ENCODE data around the gene ADGRE2. TPM values are rescaled to one million over a fixed set of nuclear protein-coding genes. Genes with fewer than 3 reads are reported as not detected.
A peak's percentile ranks its signal among the peaks of the same experiment; 100 is the strongest.

ADGRE2 gene
- total and polyA plus RNA-seq, 2 experiments from 2014 or later = 2.4 TPM

DNA sequence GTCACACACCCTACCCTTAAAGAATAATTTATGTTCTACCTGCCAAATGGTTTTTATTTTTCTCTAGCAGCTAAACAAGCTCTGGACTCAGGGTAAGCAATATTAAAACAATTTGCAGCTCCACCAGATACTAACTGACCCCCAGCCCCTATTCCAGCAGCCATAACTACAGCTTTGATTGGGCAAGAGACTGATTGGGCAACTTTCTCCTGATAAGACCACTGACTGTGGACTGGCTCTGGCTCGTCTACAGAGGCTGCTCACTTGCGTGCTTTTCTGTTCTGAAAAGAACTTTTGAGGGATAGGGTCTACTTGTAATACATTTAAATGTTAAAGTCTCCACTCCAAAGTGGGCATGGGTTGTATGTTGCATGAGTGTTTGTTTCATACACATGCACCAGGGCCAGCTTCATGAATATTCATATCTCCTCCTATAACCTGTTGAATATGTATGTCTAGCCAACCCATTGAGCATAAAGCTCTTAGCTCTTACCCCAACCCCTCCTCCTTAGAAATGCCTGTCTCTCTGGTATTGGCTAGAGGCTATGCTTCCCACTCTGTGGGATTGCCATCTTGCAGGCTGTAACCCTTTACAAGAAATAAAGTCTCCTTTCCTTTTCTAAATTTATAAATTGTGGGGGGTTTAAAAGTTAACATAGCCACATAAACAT is 36.8 kb upstream of the ADGRE2 start (continued):
- no peak for TF ChIP-seq REST (IDR thresholded peaks at IDR 0.05; ENCODE audit: unreplicated experiment)
- no peak for TF ChIP-seq NANOG (IDR thresholded peaks at IDR 0.05; ENCODE audit: borderline replicate concordance)
- no peak for TF ChIP-seq EZH2 (IDR thresholded peaks at IDR 0.05; ENCODE audit: low read depth, unreplicated experiment)

GRCh38 chr19:14809272-14810057 is 31.1 kb upstream of the ADGRE2 start:
- ATAC-seq (no peak), DNase-seq (ENCODE audit: low spot score) (no peak)
- Mint-ChIP-seq H3K4me3 (no peak overlapping the region), H3K36me3 (ENCODE audit: low read depth) (no peaks in the 10 kb centered on the region), H3K27me3 (ENCODE audit: insufficient read depth, low read depth, poor library complexity) (no peaks in the 10 kb centered on the region), H3K4me1 (no peaks in the 10 kb centered on the region), H3K27ac (no peak overlapping the region), H3K9me3 (peaks cover 66% of the 10 kb centered on the region)
- no peaks in the 10 kb centered on the region for H3K36me3 ChIP-seq (ENCODE audit: insufficient read depth)
- H3K4me1 ChIP-seq (ENCODE audit: insufficient read depth) = peaks cover 5% of the 10 kb centered on the region
- no peaks in the 10 kb centered on the region for H3F3A ChIP-seq (replicated peaks; ENCODE audit: low read depth)
- H3K27ac ChIP-seq (ENCODE audit: low read depth) = no peak overlapping the region
- H3K4me3 ChIP-seq = no peak overlapping the region
- no peaks in the 10 kb centered on the region for H3K79me2 ChIP-seq (replicated peaks; ENCODE audit: insufficient read depth)
- 0 out of 2 replicates have a peak, but pooled peaks cover 6% of the 10 kb centered on the region for H3K9me2 ChIP-seq (ENCODE audit: insufficient read depth)
- peak overlapping the region; percentile 88 for H2AFZ ChIP-seq
- no peak overlapping the region for H3K4me2 ChIP-seq
- no peaks in the 10 kb centered on the region for H4K20me1 ChIP-seq (replicated peaks; ENCODE audit: insufficient read depth)
- H3K27me3 ChIP-seq (ENCODE audit: insufficient read depth) = no peaks in the 10 kb centered on the region
- TF ChIP-seq NANOG (IDR thresholded peaks at IDR 0.05; ENCODE audit: borderline replicate concordance) (no peak), JUNB (IDR thresholded peaks at IDR 0.05; ENCODE audit: unreplicated experiment) (no peak), CREB1 (CRISPR knock-in tag; IDR thresholded peaks at IDR 0.05; ENCODE audit: low read depth) (no peak), POLR2AphosphoS5 (IDR thresholded peaks at IDR 0.05; ENCODE audit: low read depth) (no peak), STAT1 (IDR thresholded peaks at IDR 0.05; ENCODE audit: unreplicated experiment) (no peak), ZNF114 (CRISPR knock-in tag; IDR thresholded peaks at IDR 0.05) (no peak), ZNF462 (CRISPR knock-in tag; IDR thresholded peaks at IDR 0.05) (no peak)
- TF ChIP-seq, protein P1, sequence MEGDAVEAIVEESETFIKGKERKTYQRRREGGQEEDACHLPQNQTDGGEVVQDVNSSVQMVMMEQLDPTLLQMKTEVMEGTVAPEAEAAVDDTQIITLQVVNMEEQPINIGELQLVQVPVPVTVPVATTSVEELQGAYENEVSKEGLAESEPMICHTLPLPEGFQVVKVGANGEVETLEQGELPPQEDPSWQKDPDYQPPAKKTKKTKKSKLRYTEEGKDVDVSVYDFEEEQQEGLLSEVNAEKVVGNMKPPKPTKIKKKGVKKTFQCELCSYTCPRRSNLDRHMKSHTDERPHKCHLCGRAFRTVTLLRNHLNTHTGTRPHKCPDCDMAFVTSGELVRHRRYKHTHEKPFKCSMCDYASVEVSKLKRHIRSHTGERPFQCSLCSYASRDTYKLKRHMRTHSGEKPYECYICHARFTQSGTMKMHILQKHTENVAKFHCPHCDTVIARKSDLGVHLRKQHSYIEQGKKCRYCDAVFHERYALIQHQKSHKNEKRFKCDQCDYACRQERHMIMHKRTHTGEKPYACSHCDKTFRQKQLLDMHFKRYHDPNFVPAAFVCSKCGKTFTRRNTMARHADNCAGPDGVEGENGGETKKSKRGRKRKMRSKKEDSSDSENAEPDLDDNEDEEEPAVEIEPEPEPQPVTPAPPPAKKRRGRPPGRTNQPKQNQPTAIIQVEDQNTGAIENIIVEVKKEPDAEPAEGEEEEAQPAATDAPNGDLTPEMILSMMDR (conservative IDR thresholded peaks at IDR 0.05; ENCODE audit: low read depth in 2 of 2) = no peak
- TF ChIP-seq, protein P2, sequence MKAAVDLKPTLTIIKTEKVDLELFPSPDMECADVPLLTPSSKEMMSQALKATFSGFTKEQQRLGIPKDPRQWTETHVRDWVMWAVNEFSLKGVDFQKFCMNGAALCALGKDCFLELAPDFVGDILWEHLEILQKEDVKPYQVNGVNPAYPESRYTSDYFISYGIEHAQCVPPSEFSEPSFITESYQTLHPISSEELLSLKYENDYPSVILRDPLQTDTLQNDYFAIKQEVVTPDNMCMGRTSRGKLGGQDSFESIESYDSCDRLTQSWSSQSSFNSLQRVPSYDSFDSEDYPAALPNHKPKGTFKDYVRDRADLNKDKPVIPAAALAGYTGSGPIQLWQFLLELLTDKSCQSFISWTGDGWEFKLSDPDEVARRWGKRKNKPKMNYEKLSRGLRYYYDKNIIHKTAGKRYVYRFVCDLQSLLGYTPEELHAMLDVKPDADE (IDR thresholded peaks at IDR 0.05) = no peak

Data from GM23338 (cell line).